ENCODE results near the gene CDHR5. TPM values are rescaled to one million over a fixed set of nuclear protein-coding genes. Genes with fewer than 3 reads are reported as not detected.

Gene CDHR5
- total RNA-seq, 1 donor from 2014 or later, result not detected

- H3K27ac ChIP-seq, result peak overlapping the region; percentile 4
- intact Hi-C loops (cut with DNase I), result no loop called here
- no peaks in the 10 kb centered on the region for H3K4me1 ChIP-seq
Measured at GRCh38 chr11:605286-606129, 19.2 kb downstream of the CDHR5 start.

GRCh38 chr11:603154-603553 is 21.6 kb downstream of the CDHR5 start:
- Histone ChIP-seq H3K27ac (no peak overlapping the region), H3K36me3 (peaks cover 0 to 92% of the 10 kb centered on the region in 2 donors), H3K4me1 (no peaks in the 10 kb centered on the region), H3K9me3 (no peaks in the 10 kb centered on the region), H3K4me3 (no peak overlapping the region), H3K27me3 (no peaks in the 10 kb centered on the region)
- no peak for DNase-seq (ENCODE audit: extremely low spot score in 2 of 2)
- TF ChIP-seq POLR2AphosphoS5 (IDR thresholded peaks at IDR 0.05; ENCODE audit: insufficient read depth in 1 of 2, low read depth in 1 of 2), result no peak
- TF ChIP-seq CTCF (IDR thresholded peaks at IDR 0.05), result no peak
- TF ChIP-seq POLR2A (IDR thresholded peaks at IDR 0.05), result no peak
- intact Hi-C loops (cut with DNase I), result no loop called here

More at GRCh38 chr11:605286-606129, 19.2 kb downstream of the CDHR5 start:
- Histone ChIP-seq H3K27me3 (no peaks in the 10 kb centered on the region), H3K36me3 (peaks cover 0 to 92% of the 10 kb centered on the region in 2 donors), H3K4me3 (no peak overlapping the region), H3K9me3 (no peaks in the 10 kb centered on the region)
- no peak for TF ChIP-seq CTCF (IDR thresholded peaks at IDR 0.05)
- TF ChIP-seq POLR2AphosphoS5 (IDR thresholded peaks at IDR 0.05; ENCODE audit: insufficient read depth in 1 of 2, low read depth in 1 of 2), result no peak
- no peak for TF ChIP-seq POLR2A (IDR thresholded peaks at IDR 0.05)
- no peak for DNase-seq (ENCODE audit: extremely low spot score in 2 of 2)

GRCh38 chr11:601573-602245 is 23.0 kb downstream of the CDHR5 start:
- no peak overlapping the region for H3K27ac ChIP-seq
- peaks cover 0 to 92% of the 10 kb centered on the region in 2 donors for H3K36me3 ChIP-seq
- H3K27me3 ChIP-seq, result no peaks in the 10 kb centered on the region
- no peak for DNase-seq (ENCODE audit: extremely low spot score in 2 of 2)
- TF ChIP-seq CTCF (IDR thresholded peaks at IDR 0.05) (no peak), POLR2A (IDR thresholded peaks at IDR 0.05) (no peak), POLR2AphosphoS5 (IDR thresholded peaks at IDR 0.05; ENCODE audit: insufficient read depth in 1 of 2, low read depth in 1 of 2) (no peak)
- H3K4me1 ChIP-seq, result no peaks in the 10 kb centered on the region
- H3K9me3 ChIP-seq, result no peaks in the 10 kb centered on the region
- no peak overlapping the region for H3K4me3 ChIP-seq
- intact Hi-C loops (cut with DNase I), result loop anchor here (1.0 kb wide), 1 partner anchor 41 kb away; no protein-coding TSS in a partner anchor

- no peak for DNase-seq (ENCODE audit: extremely low spot score in 2 of 2)
- no peaks in the 10 kb centered on the region for H3K27me3 ChIP-seq
- no peak for TF ChIP-seq POLR2AphosphoS5 (IDR thresholded peaks at IDR 0.05; ENCODE audit: insufficient read depth in 1 of 2, low read depth in 1 of 2)
- TF ChIP-seq POLR2A (IDR thresholded peaks at IDR 0.05), result no peak
- no peak for TF ChIP-seq CTCF (IDR thresholded peaks at IDR 0.05)
- H3K9me3 ChIP-seq, result no peaks in the 10 kb centered on the region
- peaks cover 0 to 91% of the 10 kb centered on the region in 2 donors for H3K36me3 ChIP-seq
- intact Hi-C loops (cut with DNase I), result no loop called here
- H3K27ac ChIP-seq, result no peak overlapping the region
- H3K4me1 ChIP-seq, result no peaks in the 10 kb centered on the region
- no peak overlapping the region for H3K4me3 ChIP-seq
Measured at GRCh38 chr11:598005-598680, 26.6 kb downstream of the CDHR5 start.

Data from vagina (tissue), 2 donors.